HepG2 (cell line): Measurements from ENCODE around the gene MYOF.

Source experiments
- ASH2L ChIP-seq: fragments of 300-600, 200-600 bp; sonication (generic); IDR thresholded peaks from 2 replicates; pipeline ENCODE4 v1.7.0; 2017; ENCODE audit warnings: low read depth, mild to moderate bottlenecking, moderate library complexity, mixed read lengths, low read length; ENCODE audit not compliant: insufficient read length
- HCFC1 ChIP-seq: fragments of 150-350 bp; IDR thresholded peaks from 2 replicates; pipeline ENCODE4 v1.6.1; 2014; ENCODE audit warnings: low read depth, low read length
- HHEX ChIP-seq: IDR thresholded peaks from 2 replicates; pipeline ENCODE4 v1.6.1; 2016; ENCODE audit warnings: control low read depth
- IRX3 ChIP-seq: sonication (generic); formaldehyde crosslinking; IDR thresholded peaks from 2 replicates; pipeline ENCODE4 v1.8.1; 2023; ENCODE audit warnings: mild to moderate bottlenecking, low read depth, missing genetic modification reagents, borderline replicate concordance
- JUND ChIP-seq: sonication (generic); formaldehyde crosslinking; IDR thresholded peaks from 2 replicates; pipeline ENCODE4 v1.8.0; 2022; ENCODE audit warnings: mild to moderate bottlenecking, missing genetic modification reagents
- MZF1 ChIP-seq: sonication (generic); formaldehyde crosslinking; IDR thresholded peaks from 2 replicates; pipeline ENCODE4 v1.8.1; 2023; ENCODE audit warnings: mild to moderate bottlenecking, missing genetic modification reagents, borderline replicate concordance
- RFX5 ChIP-seq: IDR thresholded peaks from 2 replicates; pipeline ENCODE4 v1.6.1; 2011; ENCODE audit warnings: low read depth, low read length, improper control_type of control experiment
- ZNF124 ChIP-seq: sonication (generic); formaldehyde crosslinking; IDR thresholded peaks from 2 replicates; pipeline ENCODE4 v1.4.0; 2020; ENCODE audit warnings: missing genetic modification reagents
- ZNF549 ChIP-seq: sonication (generic); formaldehyde crosslinking; IDR thresholded peaks from 2 replicates; pipeline ENCODE4 v1.5.0; 2020; ENCODE audit warnings: missing genetic modification reagents
- ZNF83 ChIP-seq: sonication (generic); formaldehyde crosslinking; IDR thresholded peaks from 2 replicates; pipeline ENCODE4 v1.4.0; 2020; ENCODE audit warnings: missing genetic modification reagents, mild to moderate bottlenecking, borderline replicate concordance
- TF ChIP-seq, protein P1 (sequence below): sonication (generic); formaldehyde crosslinking; IDR thresholded peaks from 2 replicates; pipeline ENCODE4 v1.5.1; 2020; ENCODE audit warnings: missing genetic modification reagents, mild to moderate bottlenecking, borderline replicate concordance

DNA sequence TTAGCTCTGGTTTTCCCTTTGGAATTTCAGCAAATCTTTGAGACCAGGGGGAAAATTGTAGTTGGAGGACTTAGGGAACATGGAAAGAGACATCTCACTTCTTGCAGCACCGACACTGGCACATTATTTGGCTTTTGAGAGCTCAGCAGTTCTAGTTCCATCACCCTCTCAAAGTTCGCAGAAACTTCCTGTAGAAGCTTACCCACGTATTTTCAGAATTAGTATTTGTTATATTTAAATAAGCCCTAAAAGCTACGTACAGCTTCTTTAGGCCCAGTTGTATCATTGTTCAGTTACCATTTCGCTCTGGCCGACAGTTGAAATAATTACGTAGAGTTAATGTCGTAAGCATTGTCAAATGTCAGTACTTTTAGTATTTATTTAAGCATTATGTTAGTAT lies 27.7 kb upstream of the MYOF start:
- TF ChIP-seq HHEX (CRISPR knock-in tag), result no peak
- TF ChIP-seq JUND, result no peak
- no peak for TF ChIP-seq ZNF124 (CRISPR knock-in tag)
- TF ChIP-seq ZNF83 (CRISPR knock-in tag), result no peak
- TF ChIP-seq IRX3 (CRISPR knock-in tag), result no peak
- no peak for TF ChIP-seq ZNF549
- no peak for TF ChIP-seq ASH2L
- TF ChIP-seq RFX5, result no peak
- TF ChIP-seq, protein P1, sequence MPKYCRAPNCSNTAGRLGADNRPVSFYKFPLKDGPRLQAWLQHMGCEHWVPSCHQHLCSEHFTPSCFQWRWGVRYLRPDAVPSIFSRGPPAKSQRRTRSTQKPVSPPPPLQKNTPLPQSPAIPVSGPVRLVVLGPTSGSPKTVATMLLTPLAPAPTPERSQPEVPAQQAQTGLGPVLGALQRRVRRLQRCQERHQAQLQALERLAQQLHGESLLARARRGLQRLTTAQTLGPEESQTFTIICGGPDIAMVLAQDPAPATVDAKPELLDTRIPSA (CRISPR knock-in tag), result no peak
- no peak for TF ChIP-seq HCFC1
- TF ChIP-seq MZF1 (CRISPR knock-in tag), result no peak
